A549 (cell line): ENCODE results near the gene RGP1. TPM values are rescaled to one million over a fixed set of nuclear protein-coding genes. Genes with fewer than 3 reads are reported as not detected.

Source experiments
- ATAC-seq, 2 experiments: fragments of 200-7000 bp in 1 of 2; fragments of >200 bp in 1 of 2; cut with Nextera tagmentation in 1 of 2; cut with Tn5 transposase in 1 of 2; 3 replicates each; pipeline versions ENCODE4 v1.8.0 to v1.9.1; 2018 to 2020; ENCODE audit warnings: mild to moderate bottlenecking in 1 of 2, moderate library complexity in 1 of 2
- CTCF ChIA-PET: fragments of 300-600 bp; sonication (Branson Sonifier 250); formaldehyde crosslinking; extraction: SDS; loops from one replicate; lab custom pipeline; 2021; ENCODE audit warnings: antibody characterized with exemption, inconsistent platforms; lab: Yijun Ruan, JAX
- POLR2A ChIA-PET: fragments of 350-600 bp; formaldehyde crosslinking; extraction: SDS; loops from one replicate; lab custom pipeline; 2021; ENCODE audit warnings: antibody characterized with exemption, inconsistent platforms; lab: Yijun Ruan, JAX
- DNase-seq, 2 experiments: peaks; one replicate each; pipeline versions ENCODE4 v3.0.0 to v3.0.0-alpha.2; 2011 to 2016; ENCODE audit warnings: low read depth in 1 of 2, low spot score in 1 of 2
- FAIRE-seq: peaks from 2 replicates; lab custom pipeline; 2011; peaks lifted over from hg19 to GRCh38; lab: Jason Lieb, UNC
- H3K27ac ChIP-seq, 2 experiments: fragments of >200 bp; sonication (Bioruptor Twin); formaldehyde crosslinking; 3 replicates each; pipeline ENCODE4 v1.5.1; 2016 to 2017
- H3K4me1 ChIP-seq: fragments of >200 bp; sonication (Bioruptor Twin); formaldehyde crosslinking; 3 replicates; pipeline ENCODE4 v1.6.1; 2016
- H3K4me2 ChIP-seq: fragments of >200 bp; sonication (Bioruptor Twin); formaldehyde crosslinking; 3 replicates; pipeline ENCODE4 v1.6.1; 2016
- H3K4me3 ChIP-seq: fragments of >200 bp; sonication (Bioruptor Twin); formaldehyde crosslinking; 3 replicates; pipeline ENCODE4 v1.5.1; 2016
- H3K9me3 ChIP-seq: fragments of >200 bp; sonication (Bioruptor Twin); formaldehyde crosslinking; 3 replicates; pipeline ENCODE4 v1.6.1; 2016
- CBX2 ChIP-seq: fragments of 200-600 bp; sonication (generic); IDR thresholded peaks from 2 replicates; pipeline ENCODE4 v1.6.1; 2016; ENCODE audit warnings: low read depth, mild to moderate bottlenecking, borderline replicate concordance
- EHMT2 ChIP-seq: fragments of 200-600 bp; sonication (generic); IDR thresholded peaks from 2 replicates; pipeline ENCODE4 v1.6.1; 2016; ENCODE audit warnings: antibody characterized with exemption, low read depth, mild to moderate bottlenecking, moderate library complexity
- EP300 ChIP-seq, 2 experiments: fragments of >200 bp; sonication (Bioruptor Twin); formaldehyde crosslinking; IDR thresholded peaks; 2 replicates in 1 of 2; 3 replicates in 1 of 2; pipeline ENCODE4 v1.6.1; 2016 to 2017
- ESRRA ChIP-seq: fragments of 150-350 bp; IDR thresholded peaks from 2 replicates; pipeline ENCODE4 v1.6.1; 2014; ENCODE audit warnings: mild to moderate bottlenecking, low read length, borderline replicate concordance
- FOSL2 ChIP-seq, 2 experiments: fragments of 450-650 bp in 1 of 2; fragments of >200 bp in 1 of 2; sonication (Bioruptor Twin) in 1 of 2; formaldehyde crosslinking; IDR thresholded peaks; 2 replicates each; pipeline versions ENCODE4 v1.5.0 to v1.6.1; 2016 to 2020; ENCODE audit warnings: mild to moderate bottlenecking in 1 of 2, moderate library complexity in 1 of 2
- FOXS1 ChIP-seq: fragments of 250-450 bp; sonication (Bioruptor Pico); IDR thresholded peaks from 2 replicates; pipeline ENCODE4 v1.5.0; 2020; ENCODE audit warnings: mild to moderate bottlenecking, moderate library complexity
- GATA3 ChIP-seq: IDR thresholded peaks from 2 replicates; pipeline ENCODE4 v1.6.1; 2012; ENCODE audit warnings: borderline replicate concordance
- HES2 ChIP-seq: fragments of >200 bp; sonication (Bioruptor Twin); formaldehyde crosslinking; IDR thresholded peaks from 2 replicates; pipeline ENCODE4 v1.6.1; 2016
- HEYL ChIP-seq: fragments of 250-450 bp; sonication (Bioruptor Pico); IDR thresholded peaks from 2 replicates; pipeline ENCODE4 v1.8.0; 2021; ENCODE audit warnings: mild to moderate bottlenecking, moderate library complexity
- HOXA7 ChIP-seq: fragments of 250-450 bp; sonication (Bioruptor Pico); IDR thresholded peaks from 2 replicates; pipeline ENCODE4 v1.5.0; 2020; ENCODE audit warnings: mild to moderate bottlenecking, moderate library complexity
- HOXB13 ChIP-seq: fragments of 250-450 bp; sonication (Bioruptor Pico); IDR thresholded peaks from 2 replicates; pipeline ENCODE4 v1.5.0; 2020; ENCODE audit warnings: low read depth, mild to moderate bottlenecking, moderate library complexity
- HOXB5 ChIP-seq: fragments of 250-450 bp; sonication (Bioruptor Pico); IDR thresholded peaks from 2 replicates; pipeline ENCODE4 v1.5.0; 2020; ENCODE audit warnings: mild to moderate bottlenecking, moderate library complexity
- JUN ChIP-seq, 2 experiments: fragments of >200 bp; sonication (Bioruptor Twin); formaldehyde crosslinking; IDR thresholded peaks; 2 replicates in 1 of 2; 3 replicates in 1 of 2; pipeline ENCODE4 v1.6.1; 2016 to 2017
- JUNB ChIP-seq: fragments of >200 bp; sonication (Bioruptor Twin); formaldehyde crosslinking; IDR thresholded peaks from 2 replicates; pipeline ENCODE4 v1.6.1; 2016
- MAFK ChIP-seq: fragments of 450-650 bp; IDR thresholded peaks from 2 replicates; pipeline ENCODE4 v1.6.1; 2014; ENCODE audit not compliant: partially characterized antibody
- MAX ChIP-seq: IDR thresholded peaks from 2 replicates; pipeline ENCODE4 v1.6.1; 2012
- MAZ ChIP-seq: fragments of 150-350 bp; IDR thresholded peaks from 2 replicates; pipeline ENCODE4 v1.6.1; 2014; ENCODE audit warnings: antibody characterized with exemption, low read depth, low read length, borderline replicate concordance
- MYC ChIP-seq: IDR thresholded peaks from 2 replicates; pipeline ENCODE4 v1.6.1; 2012; ENCODE audit warnings: mild to moderate bottlenecking, inconsistent platforms, low read length, improper control_type of control experiment, borderline replicate concordance
- NFE2L2 ChIP-seq: fragments of 150-350 bp; conservative IDR thresholded peaks from 2 replicates; pipeline ENCODE4 v1.6.1; 2014; ENCODE audit warnings: low read length
- NPAS2 ChIP-seq: fragments of 250-450 bp; sonication (Bioruptor Pico); IDR thresholded peaks from 2 replicates; pipeline ENCODE4 v1.8.0; 2022; ENCODE audit warnings: mild to moderate bottlenecking, moderate library complexity, borderline replicate concordance
- NR3C1 ChIP-seq: fragments of >200 bp; sonication (Bioruptor Twin); formaldehyde crosslinking; IDR thresholded peaks from 3 replicates; pipeline ENCODE4 v1.6.1; 2017
- PBX3 ChIP-seq: IDR thresholded peaks from 2 replicates; pipeline ENCODE4 v1.6.1; 2012
- RCOR1 ChIP-seq: fragments of 150-350 bp; IDR thresholded peaks from 2 replicates; pipeline ENCODE4 v1.6.1; 2014; ENCODE audit warnings: antibody characterized with exemption, low read length, low read depth
- RNF2 ChIP-seq: fragments of 200-600 bp; sonication (generic); IDR thresholded peaks from 2 replicates; pipeline ENCODE4 v1.6.1; 2016; ENCODE audit warnings: low read depth, mild to moderate bottlenecking, antibody characterized with exemption, moderate library complexity, borderline replicate concordance
- TP53 ChIP-seq: fragments of 250-450 bp; sonication (Bioruptor Pico); IDR thresholded peaks from 2 replicates; pipeline ENCODE4 v1.5.0; 2021; ENCODE audit warnings: mild to moderate bottlenecking, moderate library complexity
- ZC3H11A ChIP-seq: fragments of 450-650 bp; IDR thresholded peaks from 2 replicates; pipeline ENCODE4 v1.6.1; 2014; ENCODE audit warnings: antibody characterized with exemption, mild to moderate bottlenecking
- ZFP36 ChIP-seq: fragments of 450-650 bp; IDR thresholded peaks from 2 replicates; pipeline ENCODE4 v1.6.1; 2014; ENCODE audit warnings: borderline replicate concordance; ENCODE audit not compliant: partially characterized antibody
- WGBS: methylation state at CpG from one replicate; pipeline ENCODE4 v1.1.6; 2017; ENCODE audit errors: missing lambda C conversion rate; 5-methylcytosine and 5-hydroxymethylcytosine counted together
- polyA plus RNA-seq, 4 experiments: library from polyadenylated mRNA; depleted of rRNA in 3 of 4; stranded (reverse); fragments of >200 nt; fragmentation: RNase III in 1 of 4; extraction: RNeasy Plus Mini Kit Qiagen cat#74134 plus additional on column Dnase treatment in 1 of 4; gene quantifications; 2 replicates in 3 of 4; 3 replicates in 1 of 4; pipeline ENCODE4 v1.2.3, GENCODE V29; 2011 to 2017
- TF ChIP-seq, protein P1 (sequence below): fragments of >200 bp; sonication (Bioruptor Twin); formaldehyde crosslinking; IDR thresholded peaks from 3 replicates; pipeline ENCODE4 v1.6.1; 2016

RGP1 gene
- polyA plus RNA-seq, 2 of the 4 experiments (the other 2 are of a cell fraction): 16.1 to 16.6 TPM

DNA sequence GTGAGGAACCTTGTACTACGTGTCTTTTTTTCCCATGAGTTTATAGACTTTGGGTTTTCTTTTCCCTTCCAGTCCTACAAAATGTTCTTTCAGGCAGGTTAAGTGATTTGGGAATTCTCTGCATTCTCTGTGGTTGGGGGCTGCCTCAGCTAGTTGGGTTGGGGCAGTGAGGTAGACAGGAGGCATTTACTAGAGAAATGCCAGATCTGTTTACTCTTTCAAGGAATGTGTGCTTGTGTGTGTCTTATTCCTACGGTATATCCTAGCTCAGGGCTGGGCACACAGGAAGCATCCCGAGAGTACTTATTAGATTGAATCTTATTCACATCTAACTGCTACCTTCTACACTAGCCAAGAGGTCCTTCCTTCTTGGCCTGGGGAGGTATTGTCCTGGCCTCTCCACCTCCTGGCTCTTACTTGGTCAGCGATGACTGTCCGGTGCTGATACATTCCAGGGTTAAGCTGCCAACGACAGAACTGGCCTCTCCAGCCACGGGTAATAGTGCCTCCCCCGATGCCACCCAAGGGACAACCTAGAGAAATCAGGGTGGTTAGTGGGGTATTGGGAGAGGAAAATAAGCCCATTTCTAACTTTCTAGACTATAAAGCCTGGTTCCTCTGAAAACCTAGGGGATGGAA, 5.1 kb upstream of the RGP1 start:
- FAIRE-seq (no peak), DNase-seq (no peak), ATAC-seq (no peak)
- ChIA-PET CTCF (interaction anchor here (0.7 to 13.6 kb wide), 8 partner anchors 6 to 85 kb away, joined by 3 to 116 read pairs (median 5); partner anchors contain the start of genes CREB3, MSMP and TLN1), POLR2A (interaction anchor here (1.2 kb wide), 1 partner anchor 12 kb away, joined by 3 read pairs; the partner anchor contains the start of genes CREB3 and TLN1)
- Histone ChIP-seq H3K4me1 (peaks cover 24% of the 10 kb centered on the region), H3K9me3 (no peaks in the 10 kb centered on the region), H3K27ac (no peak overlapping the region), H3K4me2 (no peak overlapping the region), H3K4me3 (no peak overlapping the region)
- TF ChIP-seq HOXB13 (CRISPR knock-in tag): no peak
- no peak for TF ChIP-seq MAFK
- no peak for TF ChIP-seq EHMT2
- no peak for TF ChIP-seq HOXB5
- TF ChIP-seq MYC: no peak
- TF ChIP-seq HES2: no peak
- no peak for TF ChIP-seq NR3C1
- TF ChIP-seq HEYL (CRISPR knock-in tag): no peak
- TF ChIP-seq, protein P1, sequence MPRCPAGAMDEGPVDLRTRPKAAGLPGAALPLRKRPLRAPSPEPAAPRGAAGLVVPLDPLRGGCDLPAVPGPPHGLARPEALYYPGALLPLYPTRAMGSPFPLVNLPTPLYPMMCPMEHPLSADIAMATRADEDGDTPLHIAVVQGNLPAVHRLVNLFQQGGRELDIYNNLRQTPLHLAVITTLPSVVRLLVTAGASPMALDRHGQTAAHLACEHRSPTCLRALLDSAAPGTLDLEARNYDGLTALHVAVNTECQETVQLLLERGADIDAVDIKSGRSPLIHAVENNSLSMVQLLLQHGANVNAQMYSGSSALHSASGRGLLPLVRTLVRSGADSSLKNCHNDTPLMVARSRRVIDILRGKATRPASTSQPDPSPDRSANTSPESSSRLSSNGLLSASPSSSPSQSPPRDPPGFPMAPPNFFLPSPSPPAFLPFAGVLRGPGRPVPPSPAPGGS: no peak
- TF ChIP-seq RCOR1: no peak
- no peak for TF ChIP-seq MAX
- no peak for TF ChIP-seq RNF2
- TF ChIP-seq PBX3: no peak
- 85% methylated on average over 8 of the region's 8 CpGs for WGBS

GRCh38 chr9:35745569-35745968, 3.5 kb upstream of the RGP1 start:
- WGBS: 83% methylated on average over 1 of the region's 1 CpG
- TF ChIP-seq ZC3H11A: no peak
- TF ChIP-seq JUNB: no peak
- TF ChIP-seq MAZ: no peak
- TF ChIP-seq NFE2L2: no peak
- TF ChIP-seq ESRRA: no peak
- TF ChIP-seq, protein P1: no peak
- no peak for TF ChIP-seq PBX3
- TF ChIP-seq HOXA7 (CRISPR knock-in tag): no peak
- no peak for TF ChIP-seq ZFP36
- no peak for TF ChIP-seq FOXS1
- no peak for TF ChIP-seq GATA3
- TF ChIP-seq FOSL2 (IDR thresholded peaks at IDR 0.05): no peak
- no peak for TF ChIP-seq FOSL2 (CRISPR knock-in tag; IDR thresholded peaks at IDR 0.05)
- no peak for TF ChIP-seq JUN (IDR thresholded peaks at IDR 0.05)
- TF ChIP-seq CBX2: no peak
- TF ChIP-seq EHMT2: no peak
- TF ChIP-seq EP300 (IDR thresholded peaks at IDR 0.05): no peak
- no peak for TF ChIP-seq TP53 (CRISPR knock-in tag)
- TF ChIP-seq NPAS2 (CRISPR knock-in tag): no peak
- Histone ChIP-seq H3K4me3 (no peak overlapping the region), H3K4me1 (peaks cover 30% of the 10 kb centered on the region), H3K4me2 (peak overlapping the region; percentile 94), H3K27ac (no peak overlapping the region), H3K9me3 (no peaks in the 10 kb centered on the region)
- DNase-seq (no peak), ATAC-seq (no peak), FAIRE-seq (no peak)
- POLR2A ChIA-PET: interaction anchor here (4.8 kb wide), 1 partner anchor 14 kb away, joined by 41 read pairs; the partner anchor contains the start of genes CREB3 and TLN1
- CTCF ChIA-PET: interaction anchor here (0.7 to 13.6 kb wide), 5 partner anchors 8 to 75 kb away, joined by 3 to 116 read pairs (median 67); partner anchors contain the start of genes CREB3, MSMP and TLN1
